ENCODE data around the gene ARSA.

DNA sequence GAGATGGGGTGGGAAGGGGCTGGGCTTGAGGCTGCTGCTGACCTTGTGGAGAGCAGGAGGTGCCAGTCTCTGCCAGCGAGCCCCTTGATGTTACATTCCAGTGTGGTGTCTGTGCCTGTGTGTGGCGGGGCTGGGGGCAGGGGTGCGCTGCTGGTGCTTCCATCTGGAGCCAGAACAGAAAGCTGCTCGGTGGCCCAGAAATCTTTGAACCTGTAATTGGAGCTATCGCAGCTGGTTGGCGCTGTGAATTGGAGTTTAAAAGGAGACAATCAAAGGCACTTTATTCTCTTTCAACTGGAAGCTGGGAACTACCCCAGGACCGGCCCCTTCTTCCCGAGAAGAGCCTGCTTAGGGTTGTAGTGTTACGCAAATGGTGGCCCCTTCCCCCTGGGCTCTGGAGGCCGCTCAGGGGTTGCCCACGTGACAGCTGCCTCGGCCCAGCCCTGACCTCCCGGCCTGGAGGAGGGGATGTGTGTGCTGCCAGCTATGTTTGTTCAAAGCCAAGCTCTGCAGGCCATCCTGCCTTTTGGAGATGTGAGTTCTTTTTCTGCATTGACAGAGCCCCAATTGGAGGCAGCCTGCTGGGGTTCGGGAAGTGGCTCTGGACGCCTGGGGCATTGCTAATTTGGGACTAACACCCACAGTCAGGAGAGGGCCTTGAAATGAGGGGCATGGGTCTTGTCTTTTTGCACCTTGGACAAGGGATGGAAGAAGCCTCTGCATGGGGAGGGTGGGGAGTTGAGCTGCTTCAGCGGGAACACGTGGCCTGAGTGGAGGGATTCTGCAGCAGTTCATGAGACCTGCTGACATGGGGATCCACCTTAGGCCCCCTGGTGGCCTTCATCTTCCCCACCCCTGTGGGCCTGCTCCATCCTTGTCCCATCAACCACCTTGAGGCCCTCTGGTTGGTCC lies 14.0 kb upstream of the ARSA start:
- TF ChIP-seq EZH2phosphoT487 (IDR thresholded peaks at IDR 0.05; ENCODE audit: borderline replicate concordance, low read depth, low read length) = no peak
- TF ChIP-seq, protein P1, sequence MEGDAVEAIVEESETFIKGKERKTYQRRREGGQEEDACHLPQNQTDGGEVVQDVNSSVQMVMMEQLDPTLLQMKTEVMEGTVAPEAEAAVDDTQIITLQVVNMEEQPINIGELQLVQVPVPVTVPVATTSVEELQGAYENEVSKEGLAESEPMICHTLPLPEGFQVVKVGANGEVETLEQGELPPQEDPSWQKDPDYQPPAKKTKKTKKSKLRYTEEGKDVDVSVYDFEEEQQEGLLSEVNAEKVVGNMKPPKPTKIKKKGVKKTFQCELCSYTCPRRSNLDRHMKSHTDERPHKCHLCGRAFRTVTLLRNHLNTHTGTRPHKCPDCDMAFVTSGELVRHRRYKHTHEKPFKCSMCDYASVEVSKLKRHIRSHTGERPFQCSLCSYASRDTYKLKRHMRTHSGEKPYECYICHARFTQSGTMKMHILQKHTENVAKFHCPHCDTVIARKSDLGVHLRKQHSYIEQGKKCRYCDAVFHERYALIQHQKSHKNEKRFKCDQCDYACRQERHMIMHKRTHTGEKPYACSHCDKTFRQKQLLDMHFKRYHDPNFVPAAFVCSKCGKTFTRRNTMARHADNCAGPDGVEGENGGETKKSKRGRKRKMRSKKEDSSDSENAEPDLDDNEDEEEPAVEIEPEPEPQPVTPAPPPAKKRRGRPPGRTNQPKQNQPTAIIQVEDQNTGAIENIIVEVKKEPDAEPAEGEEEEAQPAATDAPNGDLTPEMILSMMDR (conservative IDR thresholded peaks at IDR 0.05; ENCODE audit: low read length) = no peak; the same call in 1 of the 2 replicates
